Endothelial cell of umbilical vein (primary cell): ENCODE data around the gene SMC4.
"Not testable (repeated sequence)": the region's sequence is repeated elsewhere in the genome, so short reads cannot be mapped to it uniquely, and the experiment has no call there.

Experiments used
- POLR2A ChIP-seq: IDR thresholded peaks from 2 replicates; pipeline ENCODE4 v1.6.1; 2012; ENCODE audit warnings: low read depth, mild to moderate bottlenecking, control low read depth, low read length
- POLR2AphosphoS5 ChIP-seq: IDR thresholded peaks from 2 replicates; pipeline ENCODE4 v1.6.1; 2012; ENCODE audit warnings: low read depth, mild to moderate bottlenecking, control low read depth, low read length, moderate library complexity; ENCODE audit not compliant: insufficient read depth

DNA sequence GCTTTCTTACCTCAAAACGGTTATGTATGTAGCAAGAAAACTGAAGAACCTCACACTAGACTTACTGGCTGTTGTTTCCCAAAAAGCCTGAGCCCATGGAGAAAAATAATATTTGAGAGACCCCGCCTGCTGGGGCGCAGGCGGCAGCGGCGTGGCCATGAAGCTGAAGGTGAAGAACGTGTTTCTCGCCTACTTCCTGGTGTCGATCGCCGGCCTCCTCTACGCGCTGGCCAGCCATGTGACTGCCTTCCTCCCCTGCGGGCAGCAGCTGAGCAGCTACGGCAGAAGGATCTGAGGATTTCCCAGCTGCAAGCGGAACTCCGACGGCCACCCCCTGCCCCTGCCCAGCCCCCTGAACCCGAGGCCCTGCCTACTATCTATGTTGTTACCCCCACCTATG, 52.8 kb downstream of the SMC4 start:
- TF ChIP-seq POLR2A, POLR2AphosphoS5: not testable (repeated sequence)
